Psoas muscle (tissue), 8 donors: ENCODE results near the gene PLB1. TPM values are rescaled to one million over a fixed set of nuclear protein-coding genes. Genes with fewer than 3 reads are reported as not detected.

Source experiments
- ATAC-seq, 4 donors: fragments of 200-7000 bp; cut with Tn5 transposase; one replicate each; pipeline ENCODE4 v1.9.1; 2020; ENCODE audit warnings: moderate library complexity in 3 of 4, mild to moderate bottlenecking in 2 of 4
- DNase-seq, 2 donors: peaks; one replicate each; pipeline ENCODE4 v3.0.0-alpha.2; 2020
- H3K27ac ChIP-seq: fragments of 200-600 bp; one replicate; pipeline ENCODE4 v1.8.0; 2022
- H3K27me3 ChIP-seq, 3 donors: fragments of 200-600 bp in 1 of 3; one replicate each; pipeline versions ENCODE4 v1.6.1 to v1.8.0; 2013 to 2022; ENCODE audit warnings: low read length in 2 of 3, mild to moderate bottlenecking in 2 of 3, moderate library complexity in 1 of 3; ENCODE audit not compliant: insufficient read depth in 3 of 3
- H3K36me3 ChIP-seq, 2 donors: fragments of 200-600 bp in 1 of 2; one replicate each; pipeline versions ENCODE4 v1.6.1 to v1.8.0; 2013 to 2022; ENCODE audit warnings: low read depth in 1 of 2, mild to moderate bottlenecking in 1 of 2, moderate library complexity in 1 of 2; ENCODE audit not compliant: insufficient read depth in 1 of 2
- H3K4me1 ChIP-seq: fragments of 200-600 bp; one replicate; pipeline ENCODE4 v1.8.0; 2022
- H3K4me3 ChIP-seq: fragments of 200-600 bp; one replicate; pipeline ENCODE4 v1.8.0; 2022; ENCODE audit warnings: mild to moderate bottlenecking
- H3K9me3 ChIP-seq: fragments of 200-600 bp; one replicate; pipeline ENCODE4 v1.8.0; 2022
- WGBS, 3 donors: extraction: QIAGEN DNeasy Blood & Tissue Kit; methylation state at CpG; one replicate each; pipeline versions ENCODE4 v1.1.6 to v1.1.7; 2013; 5-methylcytosine and 5-hydroxymethylcytosine counted together
- intact Hi-C, 2 donors: fragments of 100-400 bp; cut with DNase I; formaldehyde crosslinking; loops; one replicate each; pipeline versions ENCODE4 v1.11.0 to v1.14.2; 2022
- polyA plus RNA-seq, 3 donors: library from polyadenylated mRNA; stranded (reverse); fragments of 200-250 nt; gene quantifications; one replicate each; pipeline ENCODE4 v1.2.3, GENCODE V29; 2013
- total RNA-seq, 4 donors: library from RNA; stranded (reverse); fragmentation: NEBNext Ultra II Directional in 2 of 4; extraction: Animal tissue kit (Norgen Biotek cat#: 25700) in 2 of 4; gene quantifications; one replicate each; pipeline versions ENCODE4 v1.2.1 to v1.2.4, GENCODE V29; 2021 to 2023
- TF ChIP-seq, protein P1 (sequence below): fragments of 200-600 bp; IDR thresholded peaks from one replicate; pipeline ENCODE4 v1.8.0; 2022; ENCODE audit warnings: antibody characterized with exemption
- donor health status: healthy with polysubstance abuse.
- donor health status: DM: no; HTN: no; CAD: no; lungs with moderate emphysema.
- donor health status: Bipolar disorder and iron deficiency.
- donor health status: healthy.
- donor health status: DM: yes; HTN: yes; CAD: no.
- donor health status: DM: no; HTN: no; CAD: no.
- donor health status: DM: no; HTN: no; CAD: no.
- donor health status: DM: yes; HTN: yes; CAD: no.

Gene PLB1
- total and polyA plus RNA-seq, 7 donors = 0.63 to 4.9 (median 1.7) TPM

DNA sequence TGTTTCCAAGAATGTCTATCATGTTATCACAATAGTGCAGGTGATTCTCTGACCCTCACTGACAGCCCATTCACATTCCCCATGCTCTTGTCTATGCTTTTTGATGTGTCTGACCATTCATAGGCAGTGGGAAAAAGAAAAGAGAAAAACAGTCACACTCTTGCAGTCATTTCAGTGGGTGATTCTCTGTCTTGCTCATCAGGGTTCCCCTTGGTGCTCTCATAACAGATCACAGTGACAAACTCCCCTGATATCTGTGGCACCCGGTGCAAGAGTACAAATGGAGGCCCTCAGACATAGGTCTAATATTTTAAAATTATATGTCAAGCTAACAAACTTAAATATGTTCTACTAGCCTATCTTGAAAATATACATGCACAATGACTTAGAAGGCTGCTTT, 183.1 kb downstream of the PLB1 start:
- H3K27ac ChIP-seq = peak overlapping the region; percentile 65
- DNase-seq (no peak), ATAC-seq (no peak)
- TF ChIP-seq, protein P1, sequence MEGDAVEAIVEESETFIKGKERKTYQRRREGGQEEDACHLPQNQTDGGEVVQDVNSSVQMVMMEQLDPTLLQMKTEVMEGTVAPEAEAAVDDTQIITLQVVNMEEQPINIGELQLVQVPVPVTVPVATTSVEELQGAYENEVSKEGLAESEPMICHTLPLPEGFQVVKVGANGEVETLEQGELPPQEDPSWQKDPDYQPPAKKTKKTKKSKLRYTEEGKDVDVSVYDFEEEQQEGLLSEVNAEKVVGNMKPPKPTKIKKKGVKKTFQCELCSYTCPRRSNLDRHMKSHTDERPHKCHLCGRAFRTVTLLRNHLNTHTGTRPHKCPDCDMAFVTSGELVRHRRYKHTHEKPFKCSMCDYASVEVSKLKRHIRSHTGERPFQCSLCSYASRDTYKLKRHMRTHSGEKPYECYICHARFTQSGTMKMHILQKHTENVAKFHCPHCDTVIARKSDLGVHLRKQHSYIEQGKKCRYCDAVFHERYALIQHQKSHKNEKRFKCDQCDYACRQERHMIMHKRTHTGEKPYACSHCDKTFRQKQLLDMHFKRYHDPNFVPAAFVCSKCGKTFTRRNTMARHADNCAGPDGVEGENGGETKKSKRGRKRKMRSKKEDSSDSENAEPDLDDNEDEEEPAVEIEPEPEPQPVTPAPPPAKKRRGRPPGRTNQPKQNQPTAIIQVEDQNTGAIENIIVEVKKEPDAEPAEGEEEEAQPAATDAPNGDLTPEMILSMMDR = no peak
- intact Hi-C loops = no loop called here
- 74 to 100% (median 87%) methylated on average over 1 of the region's 1 CpG for WGBS, 3 donors
- H3K4me1 ChIP-seq = peaks cover 22% of the 10 kb centered on the region
- no peaks in the 10 kb centered on the region for H3K36me3 ChIP-seq
- no peak overlapping the region for H3K4me3 ChIP-seq
- H3K9me3 ChIP-seq = no peaks in the 10 kb centered on the region
- no peaks in the 10 kb centered on the region for H3K27me3 ChIP-seq

DNA sequence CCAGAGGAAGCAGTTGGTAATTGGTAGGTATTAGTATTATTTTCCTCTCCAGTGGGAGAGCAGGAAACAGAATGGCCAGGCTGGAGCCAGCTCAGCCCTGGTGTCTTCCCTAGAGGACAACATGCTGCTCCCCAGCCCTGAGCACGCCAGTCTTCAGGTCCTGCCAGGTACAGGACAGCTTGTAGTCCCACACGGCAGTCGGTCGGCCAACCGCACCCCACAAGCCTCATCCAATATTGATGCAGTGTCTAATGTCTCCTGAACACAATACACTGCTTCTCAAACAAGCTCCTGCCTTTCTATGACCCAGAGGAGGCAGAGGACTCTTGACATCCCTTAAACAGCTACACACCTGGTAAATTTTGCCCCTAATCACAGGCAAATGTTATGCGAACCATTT, 184.8 kb downstream of the PLB1 start:
- DNase-seq = no peak
- intact Hi-C loops = no loop called here
- TF ChIP-seq, protein P1 = no peak
- no peak overlapping the region for H3K4me3 ChIP-seq
- no peaks in the 10 kb centered on the region for H3K27me3 ChIP-seq
- H3K36me3 ChIP-seq = no peaks in the 10 kb centered on the region
- WGBS, 3 donors = 89 to 93% (median 90%) methylated on average over 6 of the region's 6 CpGs
- no peaks in the 10 kb centered on the region for H3K9me3 ChIP-seq
- peaks cover 27% of the 10 kb centered on the region for H3K4me1 ChIP-seq
- no peak overlapping the region for H3K27ac ChIP-seq
- ATAC-seq = no peak

DNA sequence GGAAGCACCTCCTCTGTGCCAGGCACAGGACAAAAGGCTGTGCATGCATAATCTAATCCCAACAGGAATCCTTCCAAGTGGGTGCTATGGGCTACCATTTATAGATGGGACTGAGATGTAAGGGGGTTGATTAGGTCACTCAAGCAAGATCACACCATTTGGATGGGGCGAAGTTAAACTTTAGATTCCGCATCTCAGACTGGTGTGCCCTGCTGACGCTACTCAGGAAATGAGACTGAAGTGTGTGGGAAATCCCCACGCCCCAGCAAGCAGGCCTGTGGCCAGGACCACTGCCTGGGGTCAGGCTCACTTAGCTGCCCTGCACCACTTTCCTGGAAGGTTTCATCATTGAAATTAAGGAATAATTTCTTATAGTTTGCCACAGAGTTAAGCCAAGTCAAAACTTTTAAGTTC, 185.3 kb downstream of the PLB1 start:
- Histone ChIP-seq H3K4me1 (peaks cover 27% of the 10 kb centered on the region), H3K27ac (no peak overlapping the region), H3K27me3 (no peaks in the 10 kb centered on the region), H3K4me3 (no peak overlapping the region), H3K9me3 (no peaks in the 10 kb centered on the region), H3K36me3 (no peaks in the 10 kb centered on the region)
- no peak for ATAC-seq
- WGBS, 3 donors = 29 to 53% (median 34%) methylated on average over 4 of the region's 4 CpGs
- intact Hi-C loops = no loop called here
- DNase-seq = no peak
- TF ChIP-seq, protein P1 = no peak

DNA sequence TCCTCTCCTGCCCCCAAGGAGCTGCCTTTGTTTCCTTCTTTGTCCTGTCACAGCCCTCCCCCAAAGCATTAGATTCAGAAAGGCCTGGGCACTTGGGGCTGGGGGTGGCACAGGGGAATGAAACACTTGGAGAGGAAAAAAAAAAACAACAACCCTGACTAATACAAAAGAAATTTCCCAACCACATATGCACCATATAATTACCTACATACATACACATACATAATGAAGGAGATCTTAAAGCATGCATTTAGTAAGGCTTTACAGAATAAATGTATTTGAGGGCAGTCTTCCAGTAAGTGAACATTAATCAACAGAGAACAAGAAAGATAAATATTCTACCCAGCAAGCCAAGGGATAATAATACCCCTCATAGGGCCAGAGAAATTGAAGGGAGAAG, 185.7 kb downstream of the PLB1 start:
- DNase-seq (no peak), ATAC-seq (no peak)
- peak overlapping the region; percentile 39 for H3K27ac ChIP-seq
- H3K9me3 ChIP-seq = no peaks in the 10 kb centered on the region
- TF ChIP-seq, protein P1 = no peak
- peaks cover 27% of the 10 kb centered on the region for H3K4me1 ChIP-seq
- intact Hi-C loops = loop anchor here in 1 of 2 donors (2.0 kb wide), 1 partner anchor 71 kb away; no protein-coding TSS in a partner anchor
- no peaks in the 10 kb centered on the region for H3K27me3 ChIP-seq
- H3K36me3 ChIP-seq = no peaks in the 10 kb centered on the region
- no peak overlapping the region for H3K4me3 ChIP-seq

DNA sequence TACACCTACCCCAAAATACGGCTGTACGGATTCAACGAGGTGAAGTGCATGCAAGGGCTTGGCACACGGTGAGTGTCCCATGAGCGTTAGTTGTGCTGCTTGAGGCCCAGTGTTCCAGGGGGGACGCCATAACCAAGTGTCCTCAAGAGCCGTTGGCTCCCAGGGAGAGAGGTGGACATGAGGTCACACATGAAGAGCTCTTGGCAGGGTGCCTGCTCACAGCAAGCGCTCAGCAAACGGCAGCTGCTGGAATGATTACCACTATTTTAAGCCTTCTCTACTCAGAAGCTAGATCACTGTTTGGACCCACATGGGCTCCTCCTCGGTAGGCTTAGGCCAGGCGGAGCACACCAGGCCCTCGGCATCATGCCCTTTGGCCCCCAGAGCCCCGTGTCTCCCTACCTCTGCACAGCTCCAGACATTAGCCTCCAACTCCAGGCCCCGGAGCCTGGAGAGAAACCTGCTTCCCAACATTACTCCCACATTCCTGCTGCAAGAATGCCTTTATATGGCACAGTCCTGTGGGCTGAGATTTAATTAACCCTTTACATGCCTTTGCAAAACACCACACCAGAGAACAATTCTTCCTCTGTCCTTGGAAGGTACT, 187.3 kb downstream of the PLB1 start:
- Histone ChIP-seq H3K27ac (peak overlapping the region; percentile 64), H3K9me3 (no peaks in the 10 kb centered on the region), H3K4me3 (no peak overlapping the region), H3K4me1 (peaks cover 14% of the 10 kb centered on the region), H3K27me3 (no peaks in the 10 kb centered on the region), H3K36me3 (no peaks in the 10 kb centered on the region)
- DNase-seq (peak; percentile 86 to 94), ATAC-seq (peak; percentile 83 to 95 (median 86))
- TF ChIP-seq, protein P1 = no peak
- intact Hi-C loops = loop anchor here in 1 of 2 donors (2.0 kb wide), 1 partner anchor 70 kb away; no protein-coding TSS in a partner anchor
- WGBS, 3 donors = 5 to 19% (median 11%) methylated on average over 14 of the region's 14 CpGs
